Astrocyte (in vitro differentiated cells and primary cell): ENCODE data around the gene VAV2.

Source experiments
- CTCF ChIP-seq: IDR thresholded peaks from 2 replicates; pipeline ENCODE4 v1.5.1; 2011; ENCODE audit warnings: low read depth, mild to moderate bottlenecking, inconsistent platforms, low read length, moderate library complexity; ENCODE audit not compliant: insufficient read depth
- EZH2 ChIP-seq: IDR thresholded peaks from 2 replicates; pipeline ENCODE4 v1.6.1; 2012; ENCODE audit warnings: mild to moderate bottlenecking, low read length, inconsistent platforms; ENCODE audit not compliant: insufficient read depth

- TF ChIP-seq CTCF (no peak), EZH2 (no peak)
These were observed 110.3 kb downstream of the VAV2 start for GRCh38 chr9:133881671-133882381.
